ENCODE results near the gene SMURF1. TPM values are rescaled to one million over a fixed set of nuclear protein-coding genes. Genes with fewer than 3 reads are reported as not detected.

SMURF1 gene
- total RNA-seq, 4 donors from 2014 or later: 25.3 to 47.5 (median 36.5) TPM

DNA sequence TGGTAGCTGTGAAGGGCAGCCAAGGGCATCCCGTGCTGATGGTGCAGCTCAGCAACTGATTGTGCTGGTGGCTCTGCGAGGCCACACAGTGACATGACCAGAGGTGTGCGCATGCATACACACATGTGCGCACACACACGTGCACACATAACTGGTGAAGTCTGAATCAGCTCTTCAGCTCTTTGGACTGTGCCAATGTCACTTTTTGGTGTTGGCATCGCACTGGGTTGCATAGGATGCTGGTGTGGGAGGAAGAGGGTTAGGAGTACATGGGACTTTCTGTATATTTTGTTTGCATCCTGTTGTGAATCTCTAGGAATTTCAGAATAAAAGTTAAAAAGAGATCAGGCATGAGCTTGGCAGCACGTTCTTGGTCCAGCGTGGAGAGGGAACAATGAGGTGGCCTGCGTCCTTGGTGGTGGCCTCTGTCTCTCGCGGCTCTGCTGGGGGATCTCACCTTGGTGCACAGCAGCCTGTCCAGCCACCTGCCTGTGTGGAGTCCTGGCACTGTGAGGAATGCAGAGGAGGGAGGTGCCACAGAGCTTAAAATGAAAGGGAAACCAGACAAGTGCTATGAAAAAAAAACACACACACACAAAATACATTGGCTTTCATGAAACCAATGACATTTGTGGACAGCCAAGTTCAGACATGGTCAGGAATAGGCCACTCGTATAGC lies 141.6 kb downstream of the SMURF1 start:
- Histone ChIP-seq H3K4me3 (no peak overlapping the region), H3K4me1 (peaks cover 0 to 5% (median 1%) of the 10 kb centered on the region in 4 donors), H3K9me3 (no peaks in the 10 kb centered on the region), H3K27me3 (no peaks in the 10 kb centered on the region), H3K36me3 (peaks cover 0 to 32% (median 11%) of the 10 kb centered on the region in 4 donors), H3K27ac (no peak overlapping the region)
- DNase-seq: no peak
- in situ Hi-C loops (cut with MboI; ENCODE audit: low pct_ligation_motif_present in 1 of 4, low pct_unique_long_range_greater_than_20kb in 1 of 4, low sequenced_read_pairs in 3 of 4): no loop called here
- TF ChIP-seq POLR2AphosphoS5 (IDR thresholded peaks at IDR 0.05): no peak
- TF ChIP-seq, protein P1, sequence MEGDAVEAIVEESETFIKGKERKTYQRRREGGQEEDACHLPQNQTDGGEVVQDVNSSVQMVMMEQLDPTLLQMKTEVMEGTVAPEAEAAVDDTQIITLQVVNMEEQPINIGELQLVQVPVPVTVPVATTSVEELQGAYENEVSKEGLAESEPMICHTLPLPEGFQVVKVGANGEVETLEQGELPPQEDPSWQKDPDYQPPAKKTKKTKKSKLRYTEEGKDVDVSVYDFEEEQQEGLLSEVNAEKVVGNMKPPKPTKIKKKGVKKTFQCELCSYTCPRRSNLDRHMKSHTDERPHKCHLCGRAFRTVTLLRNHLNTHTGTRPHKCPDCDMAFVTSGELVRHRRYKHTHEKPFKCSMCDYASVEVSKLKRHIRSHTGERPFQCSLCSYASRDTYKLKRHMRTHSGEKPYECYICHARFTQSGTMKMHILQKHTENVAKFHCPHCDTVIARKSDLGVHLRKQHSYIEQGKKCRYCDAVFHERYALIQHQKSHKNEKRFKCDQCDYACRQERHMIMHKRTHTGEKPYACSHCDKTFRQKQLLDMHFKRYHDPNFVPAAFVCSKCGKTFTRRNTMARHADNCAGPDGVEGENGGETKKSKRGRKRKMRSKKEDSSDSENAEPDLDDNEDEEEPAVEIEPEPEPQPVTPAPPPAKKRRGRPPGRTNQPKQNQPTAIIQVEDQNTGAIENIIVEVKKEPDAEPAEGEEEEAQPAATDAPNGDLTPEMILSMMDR (IDR thresholded peaks at IDR 0.05): no peak
- TF ChIP-seq POLR2A (IDR thresholded peaks at IDR 0.05): no peak
- no peak for TF ChIP-seq EP300 (IDR thresholded peaks at IDR 0.05; ENCODE audit: low read depth)
- intact Hi-C loops (cut with DNase I; ENCODE audit: low total_unique reads): no loop called here
- WGBS, 2 donors (ENCODE audit: low coverage in 1 of 2): 93 to 100% methylated on average over 1 to 12 of the region's 12 CpGs

DNA sequence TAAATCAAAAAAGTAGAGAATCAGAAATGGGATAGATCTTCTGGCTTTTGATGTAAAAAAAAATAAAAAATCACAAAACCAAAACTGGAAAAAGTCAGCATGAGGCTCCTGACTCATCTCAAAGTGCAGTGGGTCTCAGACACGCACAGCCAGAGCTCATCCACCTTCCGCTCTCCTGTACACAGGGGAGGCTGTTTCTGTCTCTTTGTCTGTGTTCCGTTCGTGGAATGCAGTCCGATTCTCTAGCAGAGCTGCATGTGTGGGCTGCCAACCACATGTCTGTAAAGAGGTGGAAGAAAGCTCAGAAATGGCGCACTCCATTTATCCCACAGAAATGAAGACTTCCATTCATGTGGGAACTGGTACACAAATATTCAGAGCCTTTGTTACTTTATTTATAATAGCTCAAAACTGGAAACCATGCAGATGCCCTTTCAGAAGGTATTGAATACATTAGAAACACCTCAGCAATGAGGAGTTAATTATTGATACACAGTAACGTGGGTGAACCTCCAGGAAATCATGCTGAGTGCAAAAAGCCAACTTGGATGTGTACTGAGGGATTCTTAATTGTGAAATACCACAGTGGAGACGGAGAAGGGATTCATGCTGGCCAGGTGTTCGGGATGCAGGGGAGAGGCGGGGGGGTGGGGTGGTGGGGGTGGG lies 142.3 kb downstream of the SMURF1 start:
- intact Hi-C loops (cut with DNase I; ENCODE audit: low total_unique reads): no loop called here
- in situ Hi-C loops (cut with MboI; ENCODE audit: low pct_ligation_motif_present in 1 of 4, low pct_unique_long_range_greater_than_20kb in 1 of 4, low sequenced_read_pairs in 3 of 4): no loop called here
- TF ChIP-seq POLR2A (IDR thresholded peaks at IDR 0.05): no peak
- TF ChIP-seq, protein P1 (IDR thresholded peaks at IDR 0.05): no peak
- TF ChIP-seq EP300 (IDR thresholded peaks at IDR 0.05; ENCODE audit: low read depth): no peak
- TF ChIP-seq POLR2AphosphoS5 (IDR thresholded peaks at IDR 0.05): no peak
- no peaks in the 10 kb centered on the region for H3K27me3 ChIP-seq
- peaks cover 0 to 5% (median 1%) of the 10 kb centered on the region in 4 donors for H3K4me1 ChIP-seq
- no peak for DNase-seq
- H3K4me3 ChIP-seq: no peak overlapping the region
- whole genome bisulfite sequencing, 2 donors (ENCODE audit: low coverage in 1 of 2): 80 to 93% methylated on average over 2 to 10 of the region's 10 CpGs
- H3K9me3 ChIP-seq: no peaks in the 10 kb centered on the region
- H3K36me3 ChIP-seq: peaks cover 0 to 30% (median 8%) of the 10 kb centered on the region in 4 donors
- no peak overlapping the region for H3K27ac ChIP-seq

DNA sequence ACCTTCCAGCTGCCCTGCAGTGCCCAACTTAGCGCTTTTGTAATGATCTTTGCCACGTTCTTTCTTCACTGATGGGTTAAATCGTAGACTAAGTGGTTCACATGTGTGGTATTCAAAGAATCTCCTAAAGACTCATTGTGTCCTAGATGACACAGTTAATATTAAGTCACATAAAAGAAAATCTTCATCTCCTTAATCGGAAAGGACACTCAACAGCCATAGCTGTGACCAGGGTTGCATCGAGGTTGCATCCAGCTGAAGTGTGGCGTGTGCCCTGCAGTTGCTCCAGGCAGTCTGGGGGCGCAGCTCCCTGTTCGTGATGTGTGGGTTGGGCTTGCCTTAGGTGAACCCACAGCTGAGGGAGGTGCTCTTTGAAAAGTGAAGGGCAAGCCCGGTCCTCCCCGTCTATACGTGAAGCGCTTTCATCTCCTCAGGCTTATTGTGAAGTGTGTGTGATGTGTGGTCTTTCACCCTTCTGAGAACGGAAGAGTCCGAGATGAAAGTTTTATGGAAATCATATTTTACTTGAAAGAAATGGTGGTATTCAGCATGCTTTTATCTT lies 142.9 kb downstream of the SMURF1 start:
- Histone ChIP-seq H3K36me3 (peaks cover 0 to 23% (median 7%) of the 10 kb centered on the region in 4 donors), H3K9me3 (no peaks in the 10 kb centered on the region), H3K4me1 (peaks cover 0 to 5% (median 1%) of the 10 kb centered on the region in 4 donors), H3K27me3 (no peaks in the 10 kb centered on the region), H3K27ac (no peak overlapping the region), H3K4me3 (no peak overlapping the region)
- in situ Hi-C loops (cut with MboI; ENCODE audit: low pct_ligation_motif_present in 1 of 4, low pct_unique_long_range_greater_than_20kb in 1 of 4, low sequenced_read_pairs in 3 of 4): no loop called here
- intact Hi-C loops (cut with DNase I; ENCODE audit: low total_unique reads): no loop called here
- DNase-seq: no peak
- TF ChIP-seq POLR2A (IDR thresholded peaks at IDR 0.05) (no peak), POLR2AphosphoS5 (IDR thresholded peaks at IDR 0.05) (no peak), EP300 (IDR thresholded peaks at IDR 0.05; ENCODE audit: low read depth) (no peak)
- TF ChIP-seq, protein P1 (IDR thresholded peaks at IDR 0.05): no peak
- WGBS, 2 donors (ENCODE audit: low coverage in 1 of 2): 94 to 95% methylated on average over 5 to 14 of the region's 14 CpGs

DNA sequence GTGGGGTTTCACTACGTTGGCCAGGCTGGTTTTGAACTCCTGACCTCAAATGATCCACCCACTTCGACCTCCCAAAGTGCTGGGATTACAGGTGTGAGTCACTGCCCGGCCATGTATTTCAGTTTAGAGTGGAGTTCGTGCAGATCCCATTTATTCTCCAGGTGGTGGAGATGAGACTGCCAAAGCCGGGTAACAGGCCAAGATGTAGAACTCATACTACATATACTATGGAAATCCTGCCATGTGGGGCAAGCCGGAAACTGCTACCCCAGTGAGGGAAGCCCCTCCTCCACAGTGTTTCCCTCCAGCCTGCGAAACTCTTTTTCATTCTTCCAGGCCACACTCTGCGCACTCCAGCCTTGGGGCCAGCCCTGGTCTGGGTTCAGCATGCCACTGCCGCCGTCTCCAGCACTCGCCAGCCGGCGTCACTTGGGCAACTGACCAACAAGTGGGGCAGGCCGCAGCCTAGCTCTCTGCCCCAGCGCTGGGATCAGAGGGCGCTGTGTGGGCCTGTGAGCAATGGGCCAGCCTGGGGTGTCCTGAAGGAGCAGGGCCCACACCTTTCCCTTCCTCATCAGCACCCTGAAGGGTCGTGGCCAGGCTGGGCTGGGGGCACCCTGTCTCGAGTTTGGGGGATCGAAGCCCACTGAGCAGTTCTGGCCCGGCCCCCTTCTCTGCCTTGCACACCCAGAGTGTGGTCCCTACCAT lies 143.6 kb downstream of the SMURF1 start:
- Histone ChIP-seq H3K9me3 (no peaks in the 10 kb centered on the region), H3K36me3 (peaks cover 0 to 18% (median 5%) of the 10 kb centered on the region in 4 donors), H3K27ac (no peak overlapping the region), H3K27me3 (no peaks in the 10 kb centered on the region), H3K4me1 (peaks cover 0 to 5% (median 1%) of the 10 kb centered on the region in 4 donors), H3K4me3 (no peak overlapping the region)
- no peak for DNase-seq
- WGBS, 2 donors (ENCODE audit: low coverage in 1 of 2): 94 to 100% methylated on average over 2 to 20 of the region's 20 CpGs
- intact Hi-C loops (cut with DNase I; ENCODE audit: low total_unique reads) (no loop called here), in situ Hi-C loops (cut with MboI; ENCODE audit: low pct_ligation_motif_present in 1 of 4, low pct_unique_long_range_greater_than_20kb in 1 of 4, low sequenced_read_pairs in 3 of 4) (no loop called here)
- TF ChIP-seq POLR2AphosphoS5 (IDR thresholded peaks at IDR 0.05): no peak
- no peak for TF ChIP-seq POLR2A (IDR thresholded peaks at IDR 0.05)
- TF ChIP-seq, protein P1 (IDR thresholded peaks at IDR 0.05): no peak
- TF ChIP-seq EP300 (IDR thresholded peaks at IDR 0.05; ENCODE audit: low read depth): no peak
